H1 (cell line): ENCODE data around the gene PDSS1. TPM values are rescaled to one million over a fixed set of nuclear protein-coding genes. Genes with fewer than 3 reads are reported as not detected.

Experiments used
- CTCF ChIA-PET: fragments of 300-600 bp; sonication (Branson Sonifier 250); formaldehyde crosslinking; loops from one replicate; lab custom pipeline; 2021; ENCODE audit not compliant: partially characterized antibody; lab: Charles Lee
- POLR2A ChIA-PET: fragments of 300-600 bp; sonication (Branson Sonifier 250); formaldehyde crosslinking; loops from one replicate; lab custom pipeline; 2021; ENCODE audit warnings: inconsistent platforms; ENCODE audit not compliant: partially characterized antibody; lab: Charles Lee
- DNase-seq, 2 experiments: peaks; one replicate each; pipeline versions ENCODE4 v3.0.0 to v3.0.0-alpha.2; 2010 to 2022; ENCODE audit warnings: low spot score in 2 of 2, low read depth in 1 of 2, mixed read lengths in 1 of 2
- FAIRE-seq: peaks from 2 replicates; lab custom pipeline; 2011; peaks lifted over from hg19 to GRCh38; lab: Jason Lieb, UNC
- H2AFZ ChIP-seq: 2 replicates; pipeline ENCODE4 v1.8.1; 2012; ENCODE audit warnings: low read length, inconsistent platforms
- H2AK5ac ChIP-seq: 2 replicates; pipeline ENCODE4 v1.6.1; 2013; ENCODE audit warnings: low read depth, low read length
- H2BK120ac ChIP-seq: replicated peaks from 2 replicates; pipeline ENCODE3; 2013; ENCODE audit warnings: low read depth, low read length, inconsistent platforms
- H2BK12ac ChIP-seq: 2 replicates; pipeline ENCODE4 v1.6.1; 2013; ENCODE audit warnings: low read depth, low read length
- H2BK15ac ChIP-seq: 2 replicates; pipeline ENCODE4 v1.6.1; 2013; ENCODE audit warnings: low read length
- H2BK20ac ChIP-seq: 2 replicates; pipeline ENCODE4 v1.6.1; 2013; ENCODE audit warnings: low read length
- H2BK5ac ChIP-seq: 2 replicates; pipeline ENCODE4 v1.6.1; 2013; ENCODE audit warnings: low read depth, low read length
- H3K14ac ChIP-seq: 2 replicates; pipeline ENCODE4 v1.6.1; 2013; ENCODE audit warnings: inconsistent platforms; ENCODE audit not compliant: insufficient read length
- H3K18ac ChIP-seq: 2 replicates; pipeline ENCODE4 v1.6.1; 2013; ENCODE audit warnings: low read length; ENCODE audit errors: extremely low read depth
- H3K23ac ChIP-seq: 2 replicates; pipeline ENCODE4 v1.6.1; 2013; ENCODE audit warnings: inconsistent platforms; ENCODE audit not compliant: insufficient read length
- H3K23me2 ChIP-seq: 2 replicates; pipeline ENCODE4 v1.6.1; 2013; ENCODE audit warnings: low read depth, low read length
- H3K27ac ChIP-seq: 2 replicates; pipeline ENCODE4 v1.6.1; 2011; ENCODE audit warnings: low read depth, low read length, inconsistent platforms
- H3K27me3 ChIP-seq, 4 experiments: replicated peaks in 1 of 4; 1 replicate in 1 of 4; 2 replicates in 3 of 4; pipeline versions ENCODE4 v1.6.1 to v1.8.1; 2011 to 2013; ENCODE audit warnings: low read length in 3 of 4, mild to moderate bottlenecking in 3 of 4, inconsistent platforms in 2 of 4, mixed read lengths in 2 of 4, moderate library complexity in 1 of 4; ENCODE audit not compliant: control insufficient read depth in 3 of 4, insufficient read depth in 3 of 4; ENCODE audit errors: extremely low read depth in 1 of 4
- H3K36me3 ChIP-seq, 4 experiments: 2 replicates each; pipeline versions ENCODE4 v1.6.1 to v1.8.1; 2011 to 2013; ENCODE audit warnings: mild to moderate bottlenecking in 4 of 4, low read length in 3 of 4, moderate library complexity in 2 of 4, control low read depth in 1 of 4, inconsistent platforms in 1 of 4; ENCODE audit not compliant: insufficient read depth in 4 of 4, control insufficient read depth in 2 of 4
- H3K4ac ChIP-seq: replicated peaks from 2 replicates; pipeline ENCODE3; 2013; ENCODE audit warnings: low read length, low read depth, mixed read lengths, inconsistent platforms; ENCODE audit not compliant: insufficient read length
- H3K4me1 ChIP-seq, 4 experiments: replicated peaks in 1 of 4; 1 replicate in 1 of 4; 2 replicates in 3 of 4; pipeline versions ENCODE4 v1.6.1 to v1.8.1; 2011 to 2013; ENCODE audit warnings: low read length in 3 of 4, inconsistent platforms in 2 of 4, mixed read lengths in 1 of 4; ENCODE audit not compliant: insufficient read depth in 4 of 4, control insufficient read depth in 3 of 4
- H3K4me2 ChIP-seq, 2 experiments: 2 replicates each; pipeline versions ENCODE4 v1.6.1 to v1.8.1; 2011 to 2013; ENCODE audit warnings: low read depth in 2 of 2, low read length in 2 of 2, control low read depth in 1 of 2, inconsistent platforms in 1 of 2, mild to moderate bottlenecking in 1 of 2; ENCODE audit not compliant: insufficient read depth in 1 of 2
- H3K4me3 ChIP-seq, 4 experiments: fragments of 200-600, 300-600 bp in 1 of 4; sonication (generic), shearing (Covaris generic), sonication (Bioruptor Twin) in 1 of 4; 2 replicates each; pipeline versions ENCODE4 v1.5.1 to v1.8.1; 2011 to 2016; ENCODE audit warnings: low read length in 4 of 4, low read depth in 3 of 4, control low read depth in 2 of 4, inconsistent platforms in 2 of 4, mild to moderate bottlenecking in 2 of 4, mixed read lengths in 1 of 4, moderate library complexity in 1 of 4; ENCODE audit not compliant: insufficient read depth in 2 of 4; ENCODE audit errors: extremely low read depth in 1 of 4
- H3K56ac ChIP-seq: replicated peaks from 2 replicates; pipeline ENCODE3; 2013; ENCODE audit warnings: low read depth, mild to moderate bottlenecking, mixed read lengths, low read length, inconsistent platforms; ENCODE audit not compliant: insufficient read length
- H3K79me1 ChIP-seq: 2 replicates; pipeline ENCODE4 v1.6.1; 2013; ENCODE audit warnings: low read depth, low read length, control low read depth
- H3K79me2 ChIP-seq, 2 experiments: 2 replicates each; pipeline versions ENCODE4 v1.6.1 to v1.8.1; 2012 to 2013; ENCODE audit warnings: low read length in 2 of 2, mild to moderate bottlenecking in 2 of 2, inconsistent platforms in 1 of 2; ENCODE audit not compliant: insufficient read depth in 2 of 2, control insufficient read depth in 1 of 2
- H3K9ac ChIP-seq, 4 experiments: replicated peaks in 1 of 4; 1 replicate in 1 of 4; 2 replicates in 3 of 4; pipeline versions ENCODE4 v1.6.1 to v1.8.1; 2011 to 2013; ENCODE audit warnings: low read depth in 3 of 4, low read length in 3 of 4, control low read depth in 2 of 4, mild to moderate bottlenecking in 2 of 4, moderate library complexity in 2 of 4, inconsistent platforms in 1 of 4; ENCODE audit errors: extremely low read depth in 1 of 4
- H3K9me3 ChIP-seq, 2 experiments: 2 replicates each; pipeline versions ENCODE4 v1.6.1 to v1.8.1; 2012 to 2013; ENCODE audit warnings: mild to moderate bottlenecking in 2 of 2, moderate library complexity in 2 of 2, control low read depth in 1 of 2, inconsistent platforms in 1 of 2, low read depth in 1 of 2, low read length in 1 of 2, mixed read lengths in 1 of 2; ENCODE audit not compliant: insufficient read depth in 2 of 2
- H4K20me1 ChIP-seq, 2 experiments: replicated peaks in 1 of 2; 2 replicates each; pipeline versions ENCODE3 to v1.8.1; 2011 to 2013; ENCODE audit warnings: inconsistent platforms in 2 of 2, low read length in 2 of 2, mild to moderate bottlenecking in 1 of 2; ENCODE audit not compliant: insufficient read depth in 2 of 2, control insufficient read depth in 1 of 2
- H4K5ac ChIP-seq: 2 replicates; pipeline ENCODE4 v1.6.1; 2013; ENCODE audit warnings: low read length, low read depth, mixed read lengths, inconsistent platforms; ENCODE audit not compliant: insufficient read length
- H4K8ac ChIP-seq: 2 replicates; pipeline ENCODE4 v1.8.0; 2013; ENCODE audit warnings: mild to moderate bottlenecking, moderate library complexity, low read length, inconsistent platforms; ENCODE audit not compliant: insufficient read depth; ENCODE audit errors: extremely low read depth
- H4K91ac ChIP-seq: replicated peaks from 2 replicates; pipeline ENCODE3; 2013; ENCODE audit warnings: low read length, mixed read lengths, inconsistent platforms; ENCODE audit not compliant: insufficient read length
- BCL11A ChIP-seq, 2 experiments: IDR thresholded peaks; one replicate each; pipeline ENCODE4 v1.6.1; 2011; ENCODE audit warnings: low read depth in 2 of 2, low read length in 2 of 2, mild to moderate bottlenecking in 2 of 2
- RAD21 ChIP-seq, 2 experiments: IDR thresholded peaks in 1 of 2; conservative IDR thresholded peaks in 1 of 2; 2 replicates each; pipeline ENCODE4 v1.6.1; 2011; ENCODE audit warnings: low read depth in 2 of 2, low read length in 2 of 2, improper control_type of control experiment in 1 of 2, inconsistent platforms in 1 of 2, mild to moderate bottlenecking in 1 of 2, moderate library complexity in 1 of 2
- SIRT6 ChIP-seq: IDR thresholded peaks from one replicate; pipeline ENCODE4 v1.7.1; 2012; ENCODE audit warnings: low read length, inconsistent platforms
- TBP ChIP-seq: IDR thresholded peaks from 2 replicates; pipeline ENCODE4 v1.6.1; 2011; ENCODE audit warnings: low read depth, low read length, improper control_type of control experiment
- WGBS, 2 experiments: shearing (Covaris generic) in 1 of 2; methylation state at CpG; one replicate each; pipeline versions ENCODE4 v1.1.6 to v1.1.7; 2013 to 2015; ENCODE audit warnings: low lambda C conversion rate in 2 of 2, mixed read lengths in 2 of 2, inconsistent platforms in 1 of 2, low coverage in 1 of 2, missing lambda C conversion rate in 1 of 2; ENCODE audit not compliant: insufficient replicate concordance in 2 of 2, insufficient coverage in 1 of 2, insufficient read length in 1 of 2; ENCODE audit errors: extremely low coverage in 1 of 2, missing lambda C conversion rate in 1 of 2; 5-methylcytosine and 5-hydroxymethylcytosine counted together
- polyA plus RNA-seq, 7 experiments: library from polyadenylated mRNA; depleted of rRNA in 3 of 7; stranded (reverse) in 5 of 7; unstranded in 2 of 7; fragments of >200 nt in 5 of 7; fragments of 200-250 nt in 2 of 7; gene quantifications; 1 replicate in 5 of 7; 2 replicates in 1 of 7; 4 replicates in 1 of 7; pipeline versions ENCODE4 v1.2.1 to v1.2.3, GENCODE V29; 2011 to 2013; ENCODE audit warnings: missing spikeins in 2 of 7, mixed read lengths in 2 of 7
- total RNA-seq: library from RNA; stranded (reverse); fragmentation: NEBNext Ultra II Directional; extraction: Animal tissue kit (Norgen Biotek cat#: 25700); gene quantifications from 2 replicates; pipeline ENCODE4 v1.2.1, GENCODE V29; 2021
- TF ChIP-seq, protein P1 (sequence below): IDR thresholded peaks from 2 replicates; pipeline ENCODE4 v1.6.1; 2012; ENCODE audit warnings: low read length, inconsistent platforms

PDSS1 gene
- total and polyA plus RNA-seq, 2 of the 8 experiments (the other 6 are each of a cell fraction or from before 2014, with no cell fraction given): 21.3 to 26.0 TPM

DNA sequence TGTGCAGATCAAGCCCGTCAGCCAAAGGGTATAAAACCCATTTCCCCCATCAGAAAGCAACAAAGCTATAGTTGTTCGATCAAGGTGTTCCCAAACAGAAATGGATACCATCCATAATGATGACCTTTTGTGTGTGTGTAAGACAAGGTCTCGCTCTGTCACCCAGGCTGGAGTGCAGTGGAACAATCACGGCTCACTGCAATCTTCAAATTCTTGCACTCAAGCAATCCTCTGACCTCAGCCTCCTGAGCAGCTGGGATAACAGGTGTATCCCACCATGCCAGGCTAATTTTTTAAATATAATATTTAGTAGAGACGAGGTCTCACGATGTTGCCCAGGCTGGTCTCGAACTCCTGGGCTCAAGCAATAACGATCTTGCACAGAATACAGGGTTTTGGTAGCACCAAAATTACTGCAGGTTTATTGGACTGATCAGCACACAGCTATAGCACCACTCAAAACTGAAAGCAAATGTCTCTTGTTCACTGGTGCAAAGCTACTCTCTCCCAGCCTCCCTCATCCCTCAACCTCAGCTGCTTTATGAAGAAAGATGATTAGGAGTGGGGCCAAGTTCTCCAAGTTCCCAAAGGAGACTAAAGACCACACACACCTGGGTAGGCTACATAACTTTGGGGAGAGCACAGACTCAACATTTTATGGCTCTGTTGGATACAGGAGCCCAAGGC lies 82.7 kb downstream of the PDSS1 start:
- Histone ChIP-seq H3K4me3 (no peak overlapping the region), H3K14ac (no peak overlapping the region), H3K9ac (no peak overlapping the region), H3K4ac (no peak overlapping the region), H3K23ac (no peak overlapping the region), H2BK12ac (no peak overlapping the region; the same call in 1 of the 2 replicates), H2BK15ac (no peak overlapping the region), H3K9me3 (no peaks in the 10 kb centered on the region), H2AK5ac (no peak overlapping the region), H3K27ac (no peak overlapping the region), H3K4me2 (no peak overlapping the region), H4K5ac (no peak overlapping the region), H4K8ac (no peak overlapping the region), H3K27me3 (no peaks in the 10 kb centered on the region), H3K36me3 (no peaks in the 10 kb centered on the region; a peak in 1 of 8 replicates), H4K20me1 (peaks cover 0 to 1% of the 10 kb centered on the region in 2 experiments), H3K23me2 (no peaks in the 10 kb centered on the region), H2BK5ac (no peak overlapping the region), H3K18ac (no peak overlapping the region), H3K4me1 (peaks cover 0 to 7% (median under 1%) of the 10 kb centered on the region in 4 experiments; a peak in 2 of 7 replicates), H3K79me2 (peaks cover 9 to 71% of the 10 kb centered on the region in 2 experiments), H3K56ac (no peak overlapping the region), H4K91ac (no peak overlapping the region), H2BK20ac (no peak overlapping the region), H2BK120ac (no peak overlapping the region), H2AFZ (no peak overlapping the region), H3K79me1 (no peaks in the 10 kb centered on the region; the same call in 1 of the 2 replicates)
- TF ChIP-seq RAD21 (IDR thresholded peaks at IDR 0.05 in 1 of 2, conservative IDR thresholded peaks at IDR 0.05 in 1 of 2; ENCODE audit: low read depth in 2 of 2, low read length in 2 of 2): no peak
- TF ChIP-seq BCL11A (IDR thresholded peaks at IDR 0.05; ENCODE audit: low read depth in 2 of 2, low read length in 2 of 2): no peak
- no peak for TF ChIP-seq SIRT6
- TF ChIP-seq, protein P1, sequence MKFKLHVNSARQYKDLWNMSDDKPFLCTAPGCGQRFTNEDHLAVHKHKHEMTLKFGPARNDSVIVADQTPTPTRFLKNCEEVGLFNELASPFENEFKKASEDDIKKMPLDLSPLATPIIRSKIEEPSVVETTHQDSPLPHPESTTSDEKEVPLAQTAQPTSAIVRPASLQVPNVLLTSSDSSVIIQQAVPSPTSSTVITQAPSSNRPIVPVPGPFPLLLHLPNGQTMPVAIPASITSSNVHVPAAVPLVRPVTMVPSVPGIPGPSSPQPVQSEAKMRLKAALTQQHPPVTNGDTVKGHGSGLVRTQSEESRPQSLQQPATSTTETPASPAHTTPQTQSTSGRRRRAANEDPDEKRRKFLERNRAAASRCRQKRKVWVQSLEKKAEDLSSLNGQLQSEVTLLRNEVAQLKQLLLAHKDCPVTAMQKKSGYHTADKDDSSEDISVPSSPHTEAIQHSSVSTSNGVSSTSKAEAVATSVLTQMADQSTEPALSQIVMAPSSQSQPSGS: no peak
- no peak for TF ChIP-seq TBP
- ChIA-PET CTCF (interaction anchor here (0.9 to 2.2 kb wide), 5 partner anchors 10 to 102 kb away, joined by 3 to 8 read pairs (median 5); no protein-coding TSS in a partner anchor), POLR2A (interaction anchor here (1.9 kb wide), 1 partner anchor 11 kb away, joined by 6 read pairs; no protein-coding TSS in a partner anchor)
- DNase-seq (no peak), FAIRE-seq (no peak)
- WGBS, 2 experiments: 92% methylated on average over 8 of the region's 8 CpGs; no CpG with 5 or more reads in 1 of the 2 experiments
